GM19395 (cell line): ENCODE measurements around the gene OMP.

Source experiments
- ATAC-seq: cut with Tn5 transposase; IDR thresholded peaks from one replicate; pipeline ENCODE4 v1.9.1; 2021; ENCODE audit warnings: mild to moderate bottlenecking, moderate library complexity; ENCODE audit not compliant: unreplicated experiment

The OMP gene

GRCh38 chr11:77101043-77101537, 1.6 kb upstream of the OMP start:
- ATAC-seq, result no peak

GRCh38 chr11:77103319-77103718, 679 bp downstream of the OMP start:
- no peak for ATAC-seq

DNA sequence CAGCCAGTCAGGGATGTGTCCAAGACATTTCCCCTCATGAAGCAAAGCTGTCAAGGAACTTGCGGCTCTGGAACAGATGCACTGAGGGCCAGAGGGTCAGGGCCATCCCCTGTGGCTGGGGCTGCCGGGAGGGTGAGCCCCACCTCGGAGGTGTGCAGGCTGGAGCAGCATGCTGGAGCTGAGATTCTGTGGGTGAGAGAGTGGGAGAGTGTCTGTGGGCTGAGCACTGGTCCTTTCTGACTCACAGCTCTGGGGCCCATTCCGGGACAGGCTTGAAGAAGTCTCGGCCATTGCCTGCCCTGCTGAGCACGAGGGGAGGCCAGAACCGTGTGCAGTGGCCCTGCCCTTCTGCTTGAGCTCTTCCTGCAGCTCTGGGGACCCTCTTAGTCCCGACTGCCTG, 2.1 kb downstream of the OMP start:
- ATAC-seq, result no peak

GRCh38 chr11:77106321-77106720, 3.7 kb downstream of the OMP start:
- ATAC-seq, result no peak

GRCh38 chr11:77106759-77107158, 4.1 kb downstream of the OMP start:
- ATAC-seq, result no peak

DNA sequence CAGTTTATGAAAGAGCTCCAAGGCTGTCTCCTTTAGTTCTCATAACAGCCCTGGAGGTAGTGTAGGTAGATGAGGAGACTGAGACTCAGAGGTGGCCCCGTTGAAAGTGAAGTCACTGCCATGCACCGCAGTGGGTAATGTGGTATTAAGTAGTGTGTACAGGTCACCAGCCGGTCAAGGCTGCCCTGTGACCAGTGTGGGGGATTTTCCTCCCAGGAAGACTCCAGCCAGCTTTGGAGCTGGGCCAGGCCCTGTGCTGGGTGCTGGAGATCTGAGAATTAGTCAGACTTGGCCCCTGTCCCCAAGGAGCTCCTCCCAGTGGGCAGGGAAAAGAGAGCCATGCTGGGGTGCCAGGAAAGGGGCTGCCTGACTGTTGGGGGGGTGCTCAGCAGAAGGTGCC, 5.3 kb downstream of the OMP start:
- no peak for ATAC-seq

DNA sequence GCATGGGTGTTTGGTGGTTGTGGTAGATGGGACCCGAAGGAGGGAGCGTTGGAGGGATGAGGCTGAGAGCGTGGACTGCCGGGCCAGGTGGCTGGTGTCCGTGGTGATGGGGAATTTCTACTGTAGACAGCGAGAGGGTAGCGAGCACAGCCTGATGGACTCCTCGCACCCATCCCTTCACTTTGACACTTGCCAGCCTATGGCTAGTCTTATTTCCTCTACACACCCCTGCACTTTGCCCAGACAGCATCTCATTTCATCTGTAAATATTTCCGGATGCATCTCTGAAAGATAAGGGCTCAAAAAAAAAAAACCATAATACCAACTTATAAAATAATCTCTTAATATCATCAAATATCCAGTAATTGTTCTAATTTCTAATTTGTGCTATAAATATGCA, 5.8 kb downstream of the OMP start:
- no peak for ATAC-seq

DNA sequence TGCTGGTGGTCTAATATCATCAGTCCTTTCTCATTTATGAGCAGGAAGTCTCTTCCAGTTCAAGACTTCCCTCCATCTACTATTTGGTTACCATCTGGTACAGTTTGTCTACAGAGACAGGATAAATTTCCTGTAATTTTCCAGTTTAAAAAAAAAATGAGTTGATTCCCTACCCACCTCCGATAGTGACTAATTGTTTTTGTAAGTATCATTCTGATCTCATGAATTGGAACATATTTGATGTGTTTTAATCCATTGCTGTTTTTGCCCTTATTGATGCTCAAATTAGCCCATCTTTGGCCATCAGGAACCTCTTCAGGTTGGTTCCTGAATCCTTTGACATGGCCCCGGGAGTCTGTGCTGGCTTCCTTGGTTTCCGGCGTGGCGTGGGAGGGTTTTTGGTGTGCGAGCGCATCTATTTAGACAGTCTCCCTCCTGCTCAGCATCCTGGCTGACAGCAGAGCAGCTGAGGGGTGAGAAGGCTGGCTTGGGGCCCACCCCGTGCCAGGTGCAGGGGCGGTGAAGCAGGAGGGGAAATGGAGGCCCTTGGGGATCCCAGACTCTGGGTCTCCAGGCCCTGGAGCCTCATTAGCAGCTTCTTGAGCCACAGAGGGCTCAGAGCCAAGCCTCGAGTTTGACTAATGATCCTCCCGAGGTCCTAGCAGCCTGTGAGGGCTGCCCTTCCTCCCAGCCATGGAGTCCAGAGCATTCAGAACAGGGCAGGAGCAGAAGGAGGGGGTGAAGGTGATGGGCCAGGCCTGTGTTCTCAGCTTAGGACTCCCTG, 6.8 kb downstream of the OMP start:
- no peak for ATAC-seq

DNA sequence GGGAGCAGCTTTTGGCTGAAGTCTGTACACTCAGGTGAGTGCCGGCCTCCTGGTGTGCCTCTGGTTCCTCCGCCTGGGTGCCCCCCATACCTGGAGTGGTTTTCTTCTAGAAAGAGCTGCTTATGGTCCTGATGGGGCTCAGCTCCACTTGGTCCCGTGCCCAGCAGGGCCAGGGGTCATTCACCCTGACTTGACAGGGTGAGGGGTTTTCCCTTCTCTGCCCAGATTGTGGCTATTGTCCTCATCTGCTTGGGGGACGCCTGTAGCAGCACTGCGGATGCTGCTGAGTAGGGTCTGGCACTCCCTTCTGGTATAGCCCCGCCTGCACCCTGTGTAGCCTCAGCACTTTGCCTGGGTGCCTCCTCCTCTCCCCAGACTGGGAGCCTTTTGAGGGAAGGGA, 8.2 kb downstream of the OMP start:
- no peak for ATAC-seq

GRCh38 chr11:77111277-77111676, 8.6 kb downstream of the OMP start:
- no peak for ATAC-seq

GRCh38 chr11:77111946-77112345, 9.3 kb downstream of the OMP start:
- no peak for ATAC-seq

- ATAC-seq, result no peak
Measured at GRCh38 chr11:77112641-77113381, 10.2 kb downstream of the OMP start.

DNA sequence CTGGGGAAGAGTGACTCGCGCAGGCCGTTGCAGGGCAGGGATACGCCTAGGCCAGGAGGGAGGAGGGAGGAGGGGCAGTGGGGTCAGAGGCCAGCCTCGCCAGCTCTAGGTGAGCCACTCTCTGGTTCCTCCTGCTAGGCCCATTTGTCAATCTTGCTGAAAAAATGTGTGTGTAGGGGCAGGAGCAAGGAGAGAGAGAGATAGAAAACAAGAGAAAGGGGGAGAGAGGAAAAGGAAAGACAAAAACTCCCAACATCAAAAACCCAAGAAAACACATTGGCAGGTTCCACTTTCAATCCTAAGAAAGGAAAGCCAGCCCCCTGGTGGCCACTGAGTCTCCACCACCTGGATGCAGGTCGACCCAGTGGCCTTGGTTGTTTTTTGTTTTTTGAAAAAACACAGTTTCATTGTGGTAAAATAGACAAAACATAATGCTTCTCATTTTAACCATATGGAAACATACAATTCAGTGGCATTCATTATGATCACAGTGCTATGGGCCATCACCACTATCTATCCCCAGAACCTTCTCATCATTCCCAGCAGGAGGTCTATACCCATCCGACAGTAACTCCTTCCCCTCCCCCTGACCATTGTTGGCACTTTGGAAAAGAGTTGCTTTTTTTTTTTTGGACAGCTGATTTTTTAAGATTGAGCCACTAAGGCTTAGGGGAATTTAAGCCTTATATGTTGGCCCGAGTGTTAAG, 10.9 kb downstream of the OMP start:
- no peak for ATAC-seq

DNA sequence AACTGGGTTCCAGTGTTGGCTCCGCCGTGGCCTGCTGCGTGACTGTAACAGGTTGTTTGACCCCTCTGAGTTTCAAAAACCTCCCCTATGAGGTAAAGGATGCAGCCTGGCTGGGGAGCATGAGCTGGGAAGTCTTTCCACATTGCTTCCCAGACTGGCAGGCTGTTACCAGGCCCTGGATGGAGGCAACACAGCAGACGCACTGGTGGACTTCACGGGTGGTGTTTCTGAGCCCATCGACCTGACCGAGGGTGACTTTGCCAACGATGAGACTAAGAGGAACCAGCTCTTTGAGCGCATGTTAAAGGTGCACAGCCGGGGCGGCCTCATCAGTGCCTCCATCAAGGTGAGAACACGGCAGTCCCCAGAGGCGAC, 11.4 kb downstream of the OMP start:
- no peak for ATAC-seq

DNA sequence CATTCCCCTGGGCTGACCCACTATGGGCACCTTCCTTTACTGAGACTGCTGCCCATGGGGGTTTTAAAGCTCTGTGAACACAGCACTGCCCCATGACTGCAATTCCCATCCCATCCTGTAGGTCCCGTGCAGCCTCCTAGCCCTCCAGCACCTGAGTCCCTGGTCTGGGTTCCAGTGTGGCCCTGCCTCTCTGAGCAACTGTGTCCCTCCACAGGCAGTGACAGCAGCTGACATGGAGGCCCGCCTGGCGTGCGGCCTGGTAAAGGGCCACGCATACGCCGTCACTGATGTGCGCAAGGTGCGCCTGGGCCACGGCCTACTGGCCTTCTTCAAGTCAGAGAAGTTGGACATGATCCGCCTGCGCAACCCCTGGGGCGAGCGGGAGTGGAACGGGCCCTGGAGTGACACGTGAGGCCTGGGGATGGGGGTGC, 12.6 kb downstream of the OMP start:
- ATAC-seq, result no peak

GRCh38 chr11:77115956-77116355, 13.3 kb downstream of the OMP start:
- ATAC-seq, result no peak

DNA sequence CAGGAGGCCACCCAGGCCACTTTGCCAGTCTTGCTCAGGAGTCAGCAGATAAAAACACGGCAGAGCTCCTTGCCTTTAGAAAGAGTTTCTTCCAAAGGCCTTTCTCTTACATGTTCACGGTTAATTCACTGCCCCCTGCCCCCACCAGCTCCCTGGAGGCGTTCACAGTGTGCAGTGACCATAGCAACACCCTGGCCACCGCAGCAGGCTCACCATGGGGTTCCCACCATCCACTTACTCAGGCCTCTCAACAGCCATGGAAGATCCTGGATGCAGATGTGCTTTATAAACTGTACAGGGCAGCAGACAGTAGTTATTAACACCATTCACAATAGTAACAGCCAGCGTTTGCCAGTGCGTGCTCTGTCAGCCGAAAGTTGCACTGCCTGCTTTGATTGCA, 14.9 kb downstream of the OMP start:
- no peak for ATAC-seq

- ATAC-seq, result no peak
Measured at GRCh38 chr11:77118086-77118485, 15.4 kb downstream of the OMP start.

- ATAC-seq, result no peak
Measured at GRCh38 chr11:77118971-77119370, 16.3 kb downstream of the OMP start.

DNA sequence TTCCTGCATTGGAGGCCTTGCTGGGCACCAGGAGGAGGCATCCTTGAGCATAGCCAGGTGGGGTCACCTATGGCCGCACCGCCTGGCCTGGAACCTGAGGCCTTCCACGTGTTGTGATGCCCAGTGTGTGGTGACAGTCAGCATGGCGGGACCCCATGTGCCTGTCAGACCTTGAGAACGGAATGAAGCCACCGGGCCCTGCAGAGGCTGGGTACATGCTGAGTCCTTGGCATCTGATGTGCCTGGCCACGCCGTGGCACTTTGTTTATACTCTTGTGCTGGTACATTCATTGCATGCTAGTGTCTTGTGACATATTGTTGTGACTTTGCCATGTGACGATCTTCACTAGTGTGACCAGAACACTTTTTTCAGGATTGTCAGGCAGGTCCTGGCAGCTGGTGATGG, 16.9 kb downstream of the OMP start:
- ATAC-seq, result no peak

GRCh38 chr11:77120571-77120970, 17.9 kb downstream of the OMP start:
- ATAC-seq, result no peak
